ENCODE measurements around the gene GLYATL1.

GLYATL1 gene

GRCh38 chr11:58914821-58915543, 24.3 kb upstream of the GLYATL1 start:
- DNase-seq: no peak
- Mint-ChIP-seq H3K36me3 (ENCODE audit: low read depth) (peaks cover 4% of the 10 kb centered on the region), H3K4me1 (no peaks in the 10 kb centered on the region), H3K9me3 (peaks cover 45% of the 10 kb centered on the region), H3K27me3 (ENCODE audit: low read depth, poor library complexity) (peaks cover 7% of the 10 kb centered on the region), H3K4me3 (no peak overlapping the region), H3K27ac (no peak overlapping the region)
- TF ChIP-seq CTCF (IDR thresholded peaks at IDR 0.05): no peak

- Mint-ChIP-seq H3K27ac (no peak overlapping the region), H3K4me3 (no peak overlapping the region), H3K36me3 (ENCODE audit: low read depth) (peaks cover 4% of the 10 kb centered on the region), H3K4me1 (peaks cover 4% of the 10 kb centered on the region), H3K9me3 (peaks cover 45% of the 10 kb centered on the region), H3K27me3 (ENCODE audit: low read depth, poor library complexity) (peaks cover 7% of the 10 kb centered on the region)
- no peak for DNase-seq
- TF ChIP-seq CTCF (IDR thresholded peaks at IDR 0.05): no peak
Observed at GRCh38 chr11:58916637-58917036, 22.7 kb upstream of the GLYATL1 start.

GRCh38 chr11:58917159-58917783, 22.0 kb upstream of the GLYATL1 start:
- Mint-ChIP-seq H3K4me1 (peaks cover 9% of the 10 kb centered on the region), H3K27ac (no peak overlapping the region), H3K27me3 (ENCODE audit: low read depth, poor library complexity) (peaks cover 7% of the 10 kb centered on the region), H3K36me3 (ENCODE audit: low read depth) (peaks cover 4% of the 10 kb centered on the region), H3K4me3 (no peak overlapping the region), H3K9me3 (peaks cover 45% of the 10 kb centered on the region)
- TF ChIP-seq CTCF (IDR thresholded peaks at IDR 0.05): no peak
- no peak for DNase-seq

GRCh38 chr11:58919561-58919960, 19.7 kb upstream of the GLYATL1 start:
- Mint-ChIP-seq H3K4me1 (peaks cover 30% of the 10 kb centered on the region), H3K27me3 (ENCODE audit: low read depth, poor library complexity) (peaks cover 3% of the 10 kb centered on the region), H3K4me3 (no peak overlapping the region), H3K27ac (no peak overlapping the region), H3K9me3 (peaks cover 39% of the 10 kb centered on the region), H3K36me3 (ENCODE audit: low read depth) (peaks cover 4% of the 10 kb centered on the region)
- no peak for DNase-seq
- TF ChIP-seq CTCF (IDR thresholded peaks at IDR 0.05): no peak

- H3K36me3 Mint-ChIP-seq (ENCODE audit: low read depth): peaks cover 4% of the 10 kb centered on the region
- H3K4me3 Mint-ChIP-seq: no peak overlapping the region
- peaks cover 33% of the 10 kb centered on the region for H3K4me1 Mint-ChIP-seq
- H3K27ac Mint-ChIP-seq: no peak overlapping the region
- no peak for TF ChIP-seq CTCF (IDR thresholded peaks at IDR 0.05)
- no peak for DNase-seq
- H3K27me3 Mint-ChIP-seq (ENCODE audit: low read depth, poor library complexity): peaks cover 3% of the 10 kb centered on the region
- peaks cover 39% of the 10 kb centered on the region for H3K9me3 Mint-ChIP-seq
Observed at GRCh38 chr11:58919980-58920379, 19.3 kb upstream of the GLYATL1 start.
